HG03342 (cell line): ENCODE results near the gene HS6ST3.

Experiments
- ATAC-seq: cut with Tn5 transposase; IDR thresholded peaks from one replicate; pipeline ENCODE4 v1.9.1; 2021; ENCODE audit warnings: mild to moderate bottlenecking, moderate library complexity; ENCODE audit not compliant: unreplicated experiment

Gene HS6ST3

GRCh38 chr13:96636001-96636709 lies 546.2 kb downstream of the HS6ST3 start:
- ATAC-seq: no peak

- ATAC-seq: no peak
Observed at GRCh38 chr13:96637039-96637438, 547.1 kb downstream of the HS6ST3 start.

GRCh38 chr13:96646101-96646500 lies 556.2 kb downstream of the HS6ST3 start:
- ATAC-seq: no peak

GRCh38 chr13:96646515-96647211 lies 556.8 kb downstream of the HS6ST3 start:
- no peak for ATAC-seq

GRCh38 chr13:96650301-96650886 lies 560.5 kb downstream of the HS6ST3 start:
- peak; percentile 93 for ATAC-seq

- no peak for ATAC-seq
Observed at GRCh38 chr13:96651598-96651997, 561.7 kb downstream of the HS6ST3 start.

- no peak for ATAC-seq
Observed at GRCh38 chr13:96652506-96652905, 562.6 kb downstream of the HS6ST3 start.

- ATAC-seq: no peak
Observed at GRCh38 chr13:96661612-96662011, 571.7 kb downstream of the HS6ST3 start.

GRCh38 chr13:96662036-96662435 lies 572.1 kb downstream of the HS6ST3 start:
- no peak for ATAC-seq

- ATAC-seq: no peak
Observed at GRCh38 chr13:96667294-96668018, 577.5 kb downstream of the HS6ST3 start.

GRCh38 chr13:96671073-96671472 lies 581.2 kb downstream of the HS6ST3 start:
- ATAC-seq: no peak

- ATAC-seq: no peak
Observed at GRCh38 chr13:96672016-96672415, 582.1 kb downstream of the HS6ST3 start.

- ATAC-seq: no peak
Observed at GRCh38 chr13:96673825-96674224, 583.9 kb downstream of the HS6ST3 start.

- ATAC-seq: no peak
Observed at GRCh38 chr13:96677029-96677428, 587.1 kb downstream of the HS6ST3 start.

- no peak for ATAC-seq
Observed at GRCh38 chr13:96678801-96679200, 588.9 kb downstream of the HS6ST3 start.

GRCh38 chr13:96680898-96681297 lies 591.0 kb downstream of the HS6ST3 start:
- ATAC-seq: no peak

GRCh38 chr13:96681766-96682165 lies 591.9 kb downstream of the HS6ST3 start:
- no peak for ATAC-seq

GRCh38 chr13:96684469-96684868 lies 594.6 kb downstream of the HS6ST3 start:
- ATAC-seq: no peak

- no peak for ATAC-seq
Observed at GRCh38 chr13:96684907-96685306, 595.0 kb downstream of the HS6ST3 start.

GRCh38 chr13:96686286-96686685 lies 596.4 kb downstream of the HS6ST3 start:
- no peak for ATAC-seq

- ATAC-seq: no peak
Observed at GRCh38 chr13:96687191-96687590, 597.3 kb downstream of the HS6ST3 start.
